RPMI7951 (cell line): ENCODE results near the gene CFAP97D1. TPM values are rescaled to one million over a fixed set of nuclear protein-coding genes. Genes with fewer than 3 reads are reported as not detected.

ENCODE experiments used
- DNase-seq: peaks from one replicate; pipeline ENCODE4 v3.0.0-alpha.2; 2012; ENCODE audit warnings: low read depth
- total RNA-seq: library from RNA; depleted of rRNA; stranded (reverse); fragments of >200 nt; shearing (Covaris generic); gene quantifications from 2 replicates; pipeline ENCODE4 v1.2.3, GENCODE V29; 2014; rRNA removed

CFAP97D1 gene
- not detected in 2 replicates for total RNA-seq

GRCh38 chr17:43780135-43780534 lies at the start of gene CFAP97D1:
Gene CFAP97D1, plus strand, starts transcription at chr17:43780435. Its CDS starts 28 bp downstream, at chr17:43780463.
- DNase-seq, result no peak

DNA sequence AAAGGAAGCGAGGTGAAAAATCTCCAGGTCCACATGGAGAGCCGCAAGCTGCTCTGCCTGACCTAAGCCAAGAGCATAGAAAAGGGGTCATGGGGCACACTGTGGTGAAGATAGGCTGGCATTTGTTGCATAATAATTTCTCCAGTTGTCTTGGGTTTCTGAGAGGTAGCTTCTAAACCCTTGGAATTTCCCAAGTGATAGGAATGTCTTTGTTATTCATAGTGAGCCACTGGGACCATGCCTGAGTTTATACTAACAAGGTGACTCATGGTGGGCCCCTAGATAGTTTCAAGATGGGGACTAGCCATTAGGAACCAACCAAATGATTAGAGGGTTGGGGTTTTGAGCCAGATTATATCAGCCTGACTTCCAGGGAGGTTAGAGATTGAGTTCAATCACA lies 47.3 kb upstream of the CFAP97D1 start:
- peak; percentile 88 for DNase-seq

GRCh38 chr17:43733956-43734355 lies 46.3 kb upstream of the CFAP97D1 start:
- peak; percentile 18 for DNase-seq

- DNase-seq, result peak; percentile 85
These were observed 45.9 kb upstream of the CFAP97D1 start for GRCh38 chr17:43734376-43734775.

DNA sequence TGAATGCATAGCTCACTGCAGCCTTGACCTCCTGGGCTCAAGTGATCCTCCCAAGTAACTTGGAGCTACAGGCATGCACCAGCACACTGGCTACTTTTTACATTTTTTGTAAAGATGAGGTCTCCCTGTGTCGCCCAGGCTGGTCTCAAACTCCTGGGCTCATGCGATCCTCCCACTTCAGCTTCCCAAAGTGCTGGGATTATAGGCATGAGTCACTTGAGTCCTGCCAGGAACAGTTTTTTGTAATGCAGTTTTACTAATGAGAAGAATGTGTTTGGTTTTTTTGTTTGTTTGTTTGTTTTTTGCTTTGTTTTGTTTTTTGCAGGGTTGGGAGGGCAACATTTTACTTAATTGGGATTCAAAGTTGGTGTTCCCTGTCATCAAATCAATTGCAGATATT lies 43.8 kb upstream of the CFAP97D1 start:
- no peak for DNase-seq

GRCh38 chr17:43737722-43738121 lies 42.5 kb upstream of the CFAP97D1 start:
- no peak for DNase-seq

- DNase-seq, result peak; percentile 31
These were observed 39.7 kb upstream of the CFAP97D1 start for GRCh38 chr17:43740541-43740940.

GRCh38 chr17:43741636-43742035 lies 38.6 kb upstream of the CFAP97D1 start:
- no peak for DNase-seq

DNA sequence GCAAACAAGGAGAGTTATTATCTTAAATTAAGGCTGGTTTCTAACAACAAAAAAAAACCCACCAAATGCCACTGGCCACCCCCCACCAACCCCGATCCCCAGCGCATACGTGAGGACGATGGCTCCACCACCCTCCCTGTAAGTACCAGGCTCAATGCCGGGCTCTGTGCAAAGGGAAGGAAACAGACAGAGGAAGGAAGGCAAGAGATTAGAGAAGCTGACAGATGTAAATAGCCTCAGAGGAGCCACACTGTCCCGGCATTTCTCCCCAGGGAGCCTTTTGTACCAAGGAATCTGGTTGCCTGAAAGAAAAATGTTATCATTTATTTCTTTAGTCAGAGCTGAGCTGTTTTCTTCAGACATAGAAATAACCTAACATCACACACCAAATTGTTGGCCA lies 34.7 kb upstream of the CFAP97D1 start:
- DNase-seq, result no peak

DNA sequence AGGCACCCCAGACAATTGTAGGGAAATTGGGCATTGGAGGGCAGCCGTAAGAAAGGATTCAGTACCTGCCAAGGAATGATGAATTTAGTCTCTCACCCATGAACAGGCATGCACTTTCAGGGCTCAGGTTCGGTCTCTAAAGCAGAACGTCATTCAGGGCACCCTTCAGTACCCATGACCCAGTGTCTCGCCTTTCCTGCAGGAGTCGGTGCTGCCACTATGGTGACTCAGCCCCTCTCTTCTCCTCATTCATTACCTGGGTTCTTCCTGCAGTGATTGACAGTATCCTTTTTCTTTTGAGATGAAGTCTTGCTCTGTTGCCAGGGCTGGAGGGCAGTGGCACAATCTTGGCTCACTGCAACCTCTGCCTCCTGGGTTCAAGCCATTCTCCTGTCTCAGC lies 30.1 kb upstream of the CFAP97D1 start:
- DNase-seq, result no peak

DNA sequence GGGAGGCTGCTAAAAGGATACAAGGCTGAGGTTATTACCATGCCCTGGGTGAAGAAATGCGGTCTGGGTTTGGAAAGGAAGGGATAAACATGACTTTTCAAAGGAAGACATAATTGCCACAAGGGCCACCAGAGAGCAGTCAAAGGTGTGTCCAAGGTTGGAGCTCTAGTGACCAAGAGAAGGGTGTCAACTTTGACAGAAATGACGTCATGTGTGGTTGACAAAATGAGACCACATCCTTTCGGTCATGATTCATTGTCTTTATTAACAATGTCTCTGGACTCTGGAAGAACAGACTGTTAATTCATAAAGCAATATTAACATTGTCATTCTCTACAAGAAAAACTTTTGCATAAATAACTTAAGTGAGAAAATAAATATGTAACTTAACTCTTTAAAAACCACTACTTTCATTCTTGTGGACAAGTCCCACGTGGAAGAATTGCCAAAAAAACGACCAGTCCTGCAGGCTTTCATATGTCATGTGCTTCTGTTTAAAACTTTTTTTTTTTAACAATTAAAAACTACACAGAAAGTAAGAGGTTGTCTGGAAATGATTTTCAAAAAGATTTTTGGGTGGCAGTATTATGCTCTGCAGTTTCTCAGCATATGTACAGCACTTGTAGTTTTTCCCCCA lies 26.6 kb upstream of the CFAP97D1 start:
- DNase-seq, result peak; percentile 69

- DNase-seq, result no peak
These were observed 25.3 kb upstream of the CFAP97D1 start for GRCh38 chr17:43754947-43755346.

DNA sequence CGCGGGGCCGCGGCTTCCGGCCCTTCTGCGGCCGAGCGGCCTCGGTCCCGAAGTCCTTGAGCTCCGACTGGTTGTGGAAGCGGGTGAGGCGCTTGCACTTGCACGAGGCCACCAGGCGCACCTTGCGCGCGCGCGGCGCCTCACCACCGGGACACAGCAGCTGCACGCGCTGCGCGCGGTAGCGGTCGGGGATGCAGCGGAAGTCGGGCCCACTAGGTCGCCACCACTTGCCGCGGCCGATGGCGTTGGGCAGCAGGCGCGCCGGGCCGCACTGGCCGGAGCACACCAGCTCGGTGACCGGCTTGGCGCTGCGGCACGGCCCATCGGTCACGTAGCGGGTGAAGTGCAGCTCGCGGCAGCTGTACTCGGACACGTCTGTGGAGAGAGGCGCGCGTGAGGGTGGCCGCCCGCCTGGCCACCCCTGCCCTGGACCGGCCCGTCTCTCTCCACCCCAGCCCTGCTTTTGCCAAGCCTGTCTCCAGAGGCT lies 24.8 kb upstream of the CFAP97D1 start:
- DNase-seq, result peak; percentile 34

- DNase-seq, result no peak
These were observed 24.0 kb upstream of the CFAP97D1 start for GRCh38 chr17:43756201-43756600.

DNA sequence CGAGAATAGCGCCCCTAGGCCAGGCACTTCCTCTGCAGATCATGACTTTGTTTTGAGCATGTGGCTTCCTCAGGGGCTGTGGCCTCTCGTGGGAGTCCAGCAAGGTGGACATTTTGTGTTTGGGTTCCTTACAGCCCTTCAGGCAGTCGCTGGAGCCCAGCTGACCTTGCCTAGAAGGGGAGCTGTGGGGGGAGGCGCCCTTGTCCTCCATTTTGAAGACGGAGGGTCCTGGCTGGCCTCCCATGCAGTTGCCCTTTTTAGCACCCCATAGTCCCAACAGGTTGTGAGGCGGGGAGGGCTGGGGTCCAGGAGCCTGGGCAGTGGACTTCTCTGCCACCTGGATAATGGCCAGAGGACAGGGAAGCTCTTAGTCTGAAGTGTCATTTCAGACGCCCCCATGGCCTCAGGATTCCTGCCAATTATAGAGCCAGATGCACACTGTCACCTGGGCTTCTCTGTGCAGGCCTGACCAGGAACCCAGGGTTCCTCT lies 23.0 kb upstream of the CFAP97D1 start:
- DNase-seq, result no peak

- DNase-seq, result no peak
These were observed 22.1 kb upstream of the CFAP97D1 start for GRCh38 chr17:43758086-43758485.

DNA sequence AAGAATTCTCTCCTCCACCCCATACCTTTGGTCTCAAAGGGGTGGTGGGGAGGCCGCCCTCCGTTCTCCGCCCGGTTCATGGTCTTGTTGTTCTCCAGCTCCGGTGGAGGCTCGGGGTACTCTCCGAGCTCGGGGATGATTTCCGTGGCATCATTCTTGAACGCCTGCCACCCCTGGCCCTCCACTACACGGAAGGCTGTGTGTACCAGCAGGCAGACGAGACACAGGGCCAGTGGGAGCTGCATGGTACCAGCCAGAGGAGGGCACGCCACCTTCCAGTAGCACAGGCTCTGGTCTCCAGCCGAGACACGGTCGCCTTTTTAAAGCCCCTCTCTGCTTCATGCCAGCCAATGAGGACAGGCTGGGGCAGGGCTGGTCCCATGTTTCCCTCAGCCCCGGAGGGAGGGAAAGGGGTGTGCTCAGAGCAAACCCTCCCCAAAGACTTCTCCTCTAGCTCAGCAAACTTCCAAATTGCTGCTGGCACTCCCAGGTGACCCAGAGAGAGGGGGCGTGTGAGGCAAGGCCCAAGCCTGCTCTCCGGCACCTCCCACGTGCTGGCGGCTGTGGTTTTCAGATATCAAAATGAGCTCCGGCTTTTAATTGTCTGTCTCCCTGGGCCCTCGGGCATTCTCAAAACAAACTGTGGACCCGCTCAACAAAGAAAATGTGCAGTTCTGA lies 21.6 kb upstream of the CFAP97D1 start, which contains the start of gene SOST:
TSS of gene SOST (minus strand) at position 295 of the 678 bp plus-strand sequence. CDS start at position 245, 50 bp downstream.
- peak; percentile 9 for DNase-seq

DNA sequence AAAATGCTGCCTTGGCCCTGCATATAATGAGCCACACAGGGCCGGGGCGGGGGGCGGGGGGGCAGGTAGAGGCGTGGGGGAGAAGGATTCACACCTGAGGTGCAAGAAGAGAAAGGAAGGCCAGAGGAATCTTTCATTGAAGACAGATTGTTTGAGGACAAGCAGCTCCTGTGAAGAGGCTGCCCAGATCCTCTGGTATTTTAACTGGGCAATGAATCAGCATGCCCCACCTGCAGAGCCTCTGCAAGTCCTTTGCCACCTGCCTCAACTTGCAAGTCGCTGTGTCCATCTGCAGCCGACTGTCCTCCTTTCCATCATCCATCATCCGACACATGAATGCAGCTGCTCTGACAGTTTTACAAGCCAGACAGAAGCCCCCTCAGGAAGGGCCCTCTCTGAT lies 20.4 kb upstream of the CFAP97D1 start:
- no peak for DNase-seq

GRCh38 chr17:43760254-43760852 lies 19.9 kb upstream of the CFAP97D1 start:
- peak; percentile 79 for DNase-seq

DNA sequence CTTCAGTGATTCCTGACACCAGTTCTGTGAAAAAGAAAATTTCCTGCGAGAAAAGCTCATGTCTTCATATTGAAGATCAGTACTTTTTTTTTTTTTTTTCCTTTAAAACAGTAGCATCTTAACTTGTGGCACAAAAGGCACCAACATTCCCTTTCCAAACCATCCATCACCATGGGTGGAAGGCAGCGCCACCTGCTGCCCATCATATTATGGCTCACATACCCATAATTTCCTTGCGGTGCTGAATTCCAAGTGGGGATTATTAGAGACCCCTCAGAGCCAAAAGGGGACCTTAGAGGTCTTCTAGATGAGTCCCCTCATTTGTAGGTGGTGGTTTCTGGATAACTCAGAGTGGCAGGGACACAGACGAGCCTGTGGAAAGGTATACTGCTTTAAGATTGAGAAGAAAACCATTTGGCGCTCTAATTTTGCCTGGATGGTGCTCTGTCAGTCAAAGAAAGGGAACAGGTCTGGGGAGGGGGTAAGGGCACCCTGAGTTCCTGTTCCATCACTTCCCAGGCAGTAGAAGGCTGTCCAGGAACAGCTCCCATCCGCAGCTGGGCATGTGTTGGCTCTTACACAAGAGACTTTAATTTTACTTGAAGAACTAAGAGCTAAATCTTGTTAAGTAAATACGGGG lies 13.7 kb upstream of the CFAP97D1 start:
- DNase-seq, result peak; percentile 46

- DNase-seq, result no peak
These were observed 13.1 kb upstream of the CFAP97D1 start for GRCh38 chr17:43767053-43767712.

GRCh38 chr17:43767713-43768059 lies 12.5 kb upstream of the CFAP97D1 start:
- no peak for DNase-seq
